CD14-positive monocyte (primary cell): ENCODE measurements around the gene SPAG9. TPM values are rescaled to one million over a fixed set of nuclear protein-coding genes. Genes with fewer than 3 reads are reported as not detected.

Experiments used
- DNase-seq, 3 donors: peaks; one replicate each; pipeline ENCODE4 v3.0.0-alpha.2; 2011 to 2022
- H2AFZ ChIP-seq: 2 replicates; pipeline ENCODE4 v1.6.0; 2012; ENCODE audit warnings: mild to moderate bottlenecking, low read depth, low read length, inconsistent platforms; ENCODE audit not compliant: insufficient read depth, poor library complexity, severe bottlenecking
- H3K27ac ChIP-seq, 2 donors: 1 replicate in 1 of 2; 2 replicates in 1 of 2; pipeline ENCODE4 v1.5.1; 2012 to 2013; ENCODE audit warnings: low read length in 2 of 2, control low read depth in 1 of 2, inconsistent platforms in 1 of 2, low read depth in 1 of 2, mild to moderate bottlenecking in 1 of 2
- H3K27me3 ChIP-seq, 2 donors: one replicate each; pipeline versions ENCODE4 v1.6.0 to v1.6.1; 2011 to 2013; ENCODE audit warnings: low read length in 2 of 2; ENCODE audit not compliant: control insufficient read depth in 2 of 2, insufficient read depth in 2 of 2
- H3K36me3 ChIP-seq, 2 donors: replicated peaks in 1 of 2; 1 replicate in 1 of 2; 2 replicates in 1 of 2; pipeline versions ENCODE4 v1.5.1 to v1.6.1; 2012 to 2013; ENCODE audit warnings: low read length in 2 of 2, control low read depth in 1 of 2, inconsistent platforms in 1 of 2, mild to moderate bottlenecking in 1 of 2; ENCODE audit not compliant: insufficient read depth in 2 of 2, control insufficient read depth in 1 of 2
- H3K4me1 ChIP-seq, 2 donors: 1 replicate in 1 of 2; 2 replicates in 1 of 2; pipeline versions ENCODE4 v1.5.1 to v1.6.1; 2012 to 2013; ENCODE audit warnings: low read length in 2 of 2, control low read depth in 1 of 2, inconsistent platforms in 1 of 2, mild to moderate bottlenecking in 1 of 2, moderate library complexity in 1 of 2; ENCODE audit not compliant: insufficient read depth in 2 of 2, control insufficient read depth in 1 of 2
- H3K4me2 ChIP-seq: replicated peaks from 2 replicates; pipeline ENCODE3; 2012; ENCODE audit warnings: low read length, moderate library complexity, mild to moderate bottlenecking; ENCODE audit not compliant: poor library complexity, severe bottlenecking; ENCODE audit errors: extremely low read depth
- H3K4me3 ChIP-seq, 3 experiments: fragments of 200-600 bp in 1 of 3; sonication (generic) in 1 of 3; replicated peaks in 1 of 3; 1 replicate in 2 of 3; 2 replicates in 1 of 3; pipeline ENCODE4 v1.5.1; 2011 to 2013; ENCODE audit warnings: low read length in 3 of 3, mild to moderate bottlenecking in 3 of 3, control low read depth in 2 of 3, low read depth in 2 of 3, inconsistent platforms in 1 of 3, moderate library complexity in 1 of 3
- H3K79me2 ChIP-seq: 2 replicates; pipeline ENCODE4 v1.6.0; 2012; ENCODE audit warnings: mild to moderate bottlenecking, control low read depth, inconsistent platforms, low read length, moderate library complexity; ENCODE audit not compliant: insufficient read depth
- H3K9ac ChIP-seq: 2 replicates; pipeline ENCODE4 v1.6.0; 2017; ENCODE audit warnings: low read length, mild to moderate bottlenecking; ENCODE audit not compliant: insufficient read depth, poor library complexity, severe bottlenecking
- H3K9me3 ChIP-seq, 2 donors: replicated peaks in 1 of 2; 1 replicate in 1 of 2; 2 replicates in 1 of 2; pipeline versions ENCODE4 v1.5.1 to v1.6.1; 2012 to 2013; ENCODE audit warnings: low read length in 2 of 2, control low read depth in 1 of 2; ENCODE audit not compliant: control insufficient read depth in 1 of 2, insufficient read depth in 1 of 2
- H4K20me1 ChIP-seq: 2 replicates; pipeline ENCODE4 v1.6.0; 2012; ENCODE audit warnings: mild to moderate bottlenecking, low read length, control low read depth, moderate library complexity; ENCODE audit not compliant: insufficient read depth
- H3K27ac Mint-ChIP-seq, 7 donors: one replicate each; pipeline ENCODE4 v1.8.0; 2020; ENCODE audit warnings: mild to moderate bottlenecking in 7 of 7, mixed read lengths in 7 of 7, moderate library complexity in 6 of 7, inconsistent platforms in 2 of 7
- H3K27me3 Mint-ChIP-seq, 3 donors: one replicate each; pipeline ENCODE4 v1.8.0; 2021 to 2022; ENCODE audit warnings: low read depth in 3 of 3, mild to moderate bottlenecking in 3 of 3, mixed read lengths in 3 of 3, moderate library complexity in 3 of 3, inconsistent platforms in 1 of 3
- H3K36me3 Mint-ChIP-seq, 2 donors: one replicate each; pipeline ENCODE4 v1.8.0; 2020; ENCODE audit warnings: mixed read lengths in 2 of 2, inconsistent platforms in 1 of 2, mild to moderate bottlenecking in 1 of 2
- H3K4me1 Mint-ChIP-seq: one replicate; pipeline ENCODE4 v1.8.0; 2020; ENCODE audit warnings: mild to moderate bottlenecking, mixed read lengths
- H3K4me3 Mint-ChIP-seq, 2 donors: one replicate each; pipeline ENCODE4 v1.8.0; 2020; ENCODE audit warnings: mild to moderate bottlenecking in 2 of 2, mixed read lengths in 2 of 2, moderate library complexity in 1 of 2
- H3K9me3 Mint-ChIP-seq, 7 donors: one replicate each; pipeline ENCODE4 v1.8.0; 2020 to 2022; ENCODE audit warnings: mixed read lengths in 7 of 7, mild to moderate bottlenecking in 6 of 7, moderate library complexity in 6 of 7, inconsistent platforms in 2 of 7
- CTCF ChIP-seq: fragments of 200-600 bp; IDR thresholded peaks from one replicate; pipeline ENCODE4 v1.8.0; 2022; ENCODE audit warnings: antibody characterized with exemption, mild to moderate bottlenecking
- WGBS: methylation state at CpG from one replicate; pipeline ENCODE4 v1.1.5; 2013; ENCODE audit warnings: missing lambda C conversion rate; ENCODE audit not compliant: insufficient coverage; 5-methylcytosine and 5-hydroxymethylcytosine counted together
- intact Hi-C, 2 donors: fragments of 100-400 bp; cut with micrococcal nuclease; formaldehyde crosslinking; loops; one replicate each; pipeline versions ENCODE4 v1.15.0 to v1.15.1; 2023
- polyA plus RNA-seq, 3 donors: library from polyadenylated mRNA; depleted of rRNA in 1 of 3; unstranded in 2 of 3; stranded (reverse) in 1 of 3; fragments of 300-500 nt in 2 of 3; fragments of >200 nt in 1 of 3; fragmentation: Illumina TruSeq in 2 of 3; gene quantifications; 1 replicate in 2 of 3; 2 replicates in 1 of 3; pipeline ENCODE4 v1.2.3, GENCODE V29; 2012 to 2021

The SPAG9 gene
- polyA plus RNA-seq, 3 donors: 4.9 to 33.1 (median 8.5) TPM

- WGBS: 68% methylated on average over 2 of the region's 7 CpGs
- no peak overlapping the region for H2AFZ ChIP-seq
- no peak for DNase-seq
- H3K9me3 ChIP-seq: no peaks in the 10 kb centered on the region
- peaks cover 41 to 46% of the 10 kb centered on the region in 2 donors for H3K4me1 ChIP-seq
- peaks cover 0 to 6% (median 2%) of the 10 kb centered on the region in 3 donors for H3K27me3 Mint-ChIP-seq
- H3K9me3 Mint-ChIP-seq: peaks cover 0 to 4% (median 0%) of the 10 kb centered on the region in 7 donors
- H3K27me3 ChIP-seq: no peaks in the 10 kb centered on the region
- H3K27ac ChIP-seq: no peak overlapping the region
- H3K36me3 Mint-ChIP-seq: peaks cover 3 to 7% of the 10 kb centered on the region in 2 donors
- H3K36me3 ChIP-seq: no peaks in the 10 kb centered on the region
- intact Hi-C loops: no loop called here
- H3K4me3 ChIP-seq: no peak overlapping the region
- H3K4me1 Mint-ChIP-seq: peaks cover 45% of the 10 kb centered on the region
- H3K4me3 Mint-ChIP-seq: no peak overlapping the region
- H3K9ac ChIP-seq: no peak overlapping the region
- no peak overlapping the region for H3K4me2 ChIP-seq
- TF ChIP-seq CTCF: no peak
- H3K79me2 ChIP-seq: no peaks in the 10 kb centered on the region
- no peaks in the 10 kb centered on the region for H4K20me1 ChIP-seq
- peak overlapping the region in 1 of 7 donors; percentile 13 for H3K27ac Mint-ChIP-seq
Measured at GRCh38 chr17:50926523-50926922, 194.1 kb downstream of the SPAG9 start.

- intact Hi-C loops: no loop called here
- H3K4me1 Mint-ChIP-seq: peaks cover 47% of the 10 kb centered on the region
- Histone ChIP-seq H3K27me3 (no peaks in the 10 kb centered on the region), H3K79me2 (no peaks in the 10 kb centered on the region), H4K20me1 (no peaks in the 10 kb centered on the region), H3K27ac (no peak overlapping the region), H3K9ac (no peak overlapping the region), H2AFZ (no peak overlapping the region), H3K4me2 (no peak overlapping the region), H3K4me1 (peaks cover 40 to 46% of the 10 kb centered on the region in 2 donors), H3K4me3 (no peak overlapping the region), H3K36me3 (no peaks in the 10 kb centered on the region), H3K9me3 (no peaks in the 10 kb centered on the region)
- peaks cover 0 to 4% (median 0%) of the 10 kb centered on the region in 7 donors for H3K9me3 Mint-ChIP-seq
- no peak overlapping the region for H3K27ac Mint-ChIP-seq
- no peak overlapping the region for H3K4me3 Mint-ChIP-seq
- DNase-seq: no peak
- peaks cover 0 to 6% (median 2%) of the 10 kb centered on the region in 3 donors for H3K27me3 Mint-ChIP-seq
- WGBS: 96% methylated on average over 5 of the region's 6 CpGs
- H3K36me3 Mint-ChIP-seq: peaks cover 3 to 7% of the 10 kb centered on the region in 2 donors
- no peak for TF ChIP-seq CTCF
Measured at GRCh38 chr17:50925296-50925891, 195.3 kb downstream of the SPAG9 start.
